ENCODE measurements around the gene DUOX1.

Gene DUOX1

DNA sequence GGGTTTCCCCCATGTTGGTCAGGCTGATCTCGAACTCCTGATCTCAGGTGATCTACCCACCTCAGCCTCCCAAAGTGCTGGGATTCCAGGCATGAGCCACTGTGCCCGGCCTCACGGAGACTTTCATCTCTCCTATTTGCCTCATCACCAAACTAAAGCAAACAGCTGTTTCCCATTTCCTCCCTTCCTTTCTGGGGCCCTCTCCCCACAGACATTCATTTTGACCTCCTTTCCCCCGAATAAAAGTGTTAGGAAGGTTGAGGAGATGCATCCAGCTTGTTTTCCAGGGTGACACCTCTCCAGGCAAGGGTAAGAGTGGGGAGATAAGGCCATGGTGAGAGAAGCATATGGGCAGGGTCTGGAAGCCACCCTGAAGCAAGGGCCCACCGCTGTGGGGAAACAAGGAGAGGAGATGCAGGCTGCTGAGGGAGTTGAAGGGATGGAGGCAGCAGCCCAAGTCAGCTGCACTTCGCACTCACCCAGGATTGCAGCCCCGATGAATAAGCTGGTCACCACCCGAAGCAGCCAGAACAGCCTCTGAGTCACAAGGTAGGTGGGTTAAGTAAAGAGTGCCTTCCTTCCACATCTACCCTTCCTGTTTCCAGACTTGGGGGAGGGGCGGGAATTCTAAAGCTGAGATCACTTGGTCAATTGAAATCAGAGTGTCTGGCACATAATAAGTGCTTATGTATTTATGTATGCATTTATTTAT is 7.9 kb upstream of the DUOX1 start:
- H3F3A ChIP-seq (ENCODE audit: low read depth) = no peaks in the 10 kb centered on the region
- no peaks in the 10 kb centered on the region for H4K20me1 ChIP-seq (ENCODE audit: insufficient read depth, low read length, poor library complexity, severe bottlenecking)
- TF ChIP-seq, protein P1, sequence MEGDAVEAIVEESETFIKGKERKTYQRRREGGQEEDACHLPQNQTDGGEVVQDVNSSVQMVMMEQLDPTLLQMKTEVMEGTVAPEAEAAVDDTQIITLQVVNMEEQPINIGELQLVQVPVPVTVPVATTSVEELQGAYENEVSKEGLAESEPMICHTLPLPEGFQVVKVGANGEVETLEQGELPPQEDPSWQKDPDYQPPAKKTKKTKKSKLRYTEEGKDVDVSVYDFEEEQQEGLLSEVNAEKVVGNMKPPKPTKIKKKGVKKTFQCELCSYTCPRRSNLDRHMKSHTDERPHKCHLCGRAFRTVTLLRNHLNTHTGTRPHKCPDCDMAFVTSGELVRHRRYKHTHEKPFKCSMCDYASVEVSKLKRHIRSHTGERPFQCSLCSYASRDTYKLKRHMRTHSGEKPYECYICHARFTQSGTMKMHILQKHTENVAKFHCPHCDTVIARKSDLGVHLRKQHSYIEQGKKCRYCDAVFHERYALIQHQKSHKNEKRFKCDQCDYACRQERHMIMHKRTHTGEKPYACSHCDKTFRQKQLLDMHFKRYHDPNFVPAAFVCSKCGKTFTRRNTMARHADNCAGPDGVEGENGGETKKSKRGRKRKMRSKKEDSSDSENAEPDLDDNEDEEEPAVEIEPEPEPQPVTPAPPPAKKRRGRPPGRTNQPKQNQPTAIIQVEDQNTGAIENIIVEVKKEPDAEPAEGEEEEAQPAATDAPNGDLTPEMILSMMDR (conservative IDR thresholded peaks at IDR 0.05; ENCODE audit: low read length) = no peak
- TF ChIP-seq EZH2phosphoT487 (IDR thresholded peaks at IDR 0.05; ENCODE audit: borderline replicate concordance) = no peak
- no peak overlapping the region for H3K4me2 ChIP-seq (ENCODE audit: low read depth, low read length, poor library complexity, severe bottlenecking)
- no peaks in the 10 kb centered on the region for H3K36me3 ChIP-seq (ENCODE audit: insufficient read depth, low read length)
- no peak overlapping the region for H3K4me3 ChIP-seq (ENCODE audit: low read length, poor library complexity, severe bottlenecking)
- H3K9me3 ChIP-seq (ENCODE audit: insufficient read depth, low read depth, low read length) = no peaks in the 10 kb centered on the region
- no peaks in the 10 kb centered on the region for H3K4me1 ChIP-seq (ENCODE audit: insufficient read depth, low read length, poor library complexity, severe bottlenecking)
- no peaks in the 10 kb centered on the region for H3K9me2 ChIP-seq (replicated peaks; ENCODE audit: low read depth, low read length)
- H3K79me2 ChIP-seq (ENCODE audit: insufficient read depth, low read length) = no peaks in the 10 kb centered on the region
- no peak overlapping the region for H2AFZ ChIP-seq (ENCODE audit: low read length)
- H3K9ac ChIP-seq (ENCODE audit: low read depth, low read length, poor library complexity, severe bottlenecking) = no peak overlapping the region
- no peaks in the 10 kb centered on the region for H3K27me3 ChIP-seq (ENCODE audit: insufficient read depth, low read length, poor library complexity, severe bottlenecking)

DNA sequence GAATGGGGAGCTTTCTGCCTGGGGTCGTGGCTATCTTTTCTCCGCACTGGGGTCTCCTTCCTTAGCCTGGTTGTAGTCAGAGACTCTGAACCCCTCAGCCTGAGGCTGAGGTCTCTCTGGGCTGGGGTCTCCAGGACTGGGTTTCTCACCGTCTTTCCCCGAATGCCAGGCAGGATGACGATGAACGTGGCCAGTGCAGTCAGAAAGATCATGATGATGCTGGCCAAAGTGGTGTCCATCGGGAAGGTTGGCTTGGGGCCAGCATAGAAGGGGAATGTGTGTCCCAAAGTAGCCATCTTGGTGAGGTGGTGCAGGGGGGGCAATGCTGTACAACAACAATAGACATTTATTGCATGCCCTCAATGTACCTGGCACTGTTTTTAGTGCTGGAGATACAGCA is 7.1 kb upstream of the DUOX1 start:
- H3K9ac ChIP-seq (ENCODE audit: low read depth, low read length, poor library complexity, severe bottlenecking) = no peak overlapping the region
- no peaks in the 10 kb centered on the region for H3K36me3 ChIP-seq (ENCODE audit: insufficient read depth, low read length)
- no peaks in the 10 kb centered on the region for H3K9me3 ChIP-seq (ENCODE audit: insufficient read depth, low read depth, low read length)
- no peaks in the 10 kb centered on the region for H3K79me2 ChIP-seq (ENCODE audit: insufficient read depth, low read length)
- H3K4me3 ChIP-seq (ENCODE audit: low read length, poor library complexity, severe bottlenecking) = no peak overlapping the region
- H3K4me2 ChIP-seq (ENCODE audit: low read depth, low read length, poor library complexity, severe bottlenecking) = no peak overlapping the region
- no peak overlapping the region for H2AFZ ChIP-seq (ENCODE audit: low read length)
- H3K27me3 ChIP-seq (ENCODE audit: insufficient read depth, low read length, poor library complexity, severe bottlenecking) = no peaks in the 10 kb centered on the region
- no peaks in the 10 kb centered on the region for H4K20me1 ChIP-seq (ENCODE audit: insufficient read depth, low read length, poor library complexity, severe bottlenecking)
- H3K9me2 ChIP-seq (replicated peaks; ENCODE audit: low read depth, low read length) = no peaks in the 10 kb centered on the region
- no peak for TF ChIP-seq EZH2phosphoT487 (IDR thresholded peaks at IDR 0.05; ENCODE audit: borderline replicate concordance)
- TF ChIP-seq, protein P1 (conservative IDR thresholded peaks at IDR 0.05; ENCODE audit: low read length) = no peak
- H3F3A ChIP-seq (ENCODE audit: low read depth) = no peaks in the 10 kb centered on the region
- no peaks in the 10 kb centered on the region for H3K4me1 ChIP-seq (ENCODE audit: insufficient read depth, low read length, poor library complexity, severe bottlenecking)

DNA sequence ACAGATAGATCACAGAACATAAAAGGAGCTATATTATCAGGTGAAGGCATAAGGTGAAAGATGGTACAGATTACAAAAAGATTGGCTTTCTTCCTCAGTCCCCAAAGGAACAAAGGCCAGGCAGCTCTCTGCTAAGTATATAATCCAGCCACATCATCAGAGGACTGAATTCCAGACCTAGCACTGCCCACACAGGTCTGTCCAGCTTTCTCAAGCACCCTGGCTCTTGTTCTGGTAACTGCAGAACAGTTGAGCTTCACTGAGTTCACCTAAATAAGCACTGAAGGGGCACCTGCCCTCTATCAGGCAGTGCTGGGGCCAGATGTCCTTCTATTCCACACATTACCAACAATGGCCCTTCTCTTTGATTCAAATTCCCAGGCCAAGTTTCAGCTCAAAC is 6.4 kb upstream of the DUOX1 start:
- H3K4me2 ChIP-seq (ENCODE audit: low read depth, low read length, poor library complexity, severe bottlenecking) = no peak overlapping the region
- H3F3A ChIP-seq (ENCODE audit: low read depth) = no peaks in the 10 kb centered on the region
- H2AFZ ChIP-seq (ENCODE audit: low read length) = no peak overlapping the region
- no peak overlapping the region for H3K9ac ChIP-seq (ENCODE audit: low read depth, low read length, poor library complexity, severe bottlenecking)
- H3K36me3 ChIP-seq (ENCODE audit: insufficient read depth, low read length) = no peaks in the 10 kb centered on the region
- no peaks in the 10 kb centered on the region for H3K4me1 ChIP-seq (ENCODE audit: insufficient read depth, low read length, poor library complexity, severe bottlenecking)
- no peak for TF ChIP-seq EZH2phosphoT487 (IDR thresholded peaks at IDR 0.05; ENCODE audit: borderline replicate concordance)
- TF ChIP-seq, protein P1 (conservative IDR thresholded peaks at IDR 0.05; ENCODE audit: low read length) = no peak
- H3K9me3 ChIP-seq (ENCODE audit: insufficient read depth, low read depth, low read length) = no peaks in the 10 kb centered on the region
- H3K9me2 ChIP-seq (replicated peaks; ENCODE audit: low read depth, low read length) = no peaks in the 10 kb centered on the region
- no peak overlapping the region for H3K4me3 ChIP-seq (ENCODE audit: low read length, poor library complexity, severe bottlenecking)
- no peaks in the 10 kb centered on the region for H3K27me3 ChIP-seq (ENCODE audit: insufficient read depth, low read length, poor library complexity, severe bottlenecking)
- no peaks in the 10 kb centered on the region for H3K79me2 ChIP-seq (ENCODE audit: insufficient read depth, low read length)
- H4K20me1 ChIP-seq (ENCODE audit: insufficient read depth, low read length, poor library complexity, severe bottlenecking) = no peaks in the 10 kb centered on the region
